Activated CD4-positive, CD25-positive, alpha-beta regulatory T cell treated with anti-CD3 and anti-CD28 coated beads, Interleukin-2, amount 50 U/mL, for 16 hours (primary cell): Measurements from ENCODE around the gene IGSF9.
A peak's percentile ranks its signal among the peaks of the same experiment; 100 is the strongest.
"Not testable (repeated sequence)": the region's sequence is repeated elsewhere in the genome, so short reads cannot be mapped to it uniquely, and the experiment has no call there.

ENCODE experiments used
- DNase-seq: peaks from one replicate; pipeline ENCODE4 v3.0.0-alpha.2; 2020; ENCODE audit warnings: low read depth, low spot score

The IGSF9 gene

GRCh38 chr1:159899634-159900033, 45.8 kb downstream of the IGSF9 start:
- not testable (repeated sequence) for DNase-seq

GRCh38 chr1:159898527-159898926, 46.9 kb downstream of the IGSF9 start:
- DNase-seq: no peak

- no peak for DNase-seq
Observed at GRCh38 chr1:159897962-159898361, 47.5 kb downstream of the IGSF9 start.

- no peak for DNase-seq
Observed at GRCh38 chr1:159896546-159896930, 48.9 kb downstream of the IGSF9 start.

GRCh38 chr1:159895836-159896545, 49.4 kb downstream of the IGSF9 start:
- no peak for DNase-seq

GRCh38 chr1:159895286-159895685, 50.1 kb downstream of the IGSF9 start:
- no peak for DNase-seq

- no peak for DNase-seq
Observed at GRCh38 chr1:159892944-159893343, 52.5 kb downstream of the IGSF9 start.

GRCh38 chr1:159891275-159892157, 53.9 kb downstream of the IGSF9 start:
- peak; percentile 48 for DNase-seq

- no peak for DNase-seq
Observed at GRCh38 chr1:159890390-159890789, 55.0 kb downstream of the IGSF9 start.

- DNase-seq: no peak
Observed at GRCh38 chr1:159889821-159890252, 55.6 kb downstream of the IGSF9 start.

GRCh38 chr1:159889202-159889601, 56.2 kb downstream of the IGSF9 start:
- DNase-seq: no peak

- no peak for DNase-seq
Observed at GRCh38 chr1:159884296-159884695, 61.1 kb downstream of the IGSF9 start.

- DNase-seq: no peak
Observed at GRCh38 chr1:159883134-159883533, 62.3 kb downstream of the IGSF9 start.

- DNase-seq: no peak
Observed at GRCh38 chr1:159882527-159882862, 62.9 kb downstream of the IGSF9 start.

GRCh38 chr1:159881622-159882526, 63.5 kb downstream of the IGSF9 start:
- no peak for DNase-seq

- DNase-seq: no peak
Observed at GRCh38 chr1:159880430-159880829, 65.0 kb downstream of the IGSF9 start.

- no peak for DNase-seq
Observed at GRCh38 chr1:159879977-159880376, 65.4 kb downstream of the IGSF9 start.

GRCh38 chr1:159879136-159879535, 66.3 kb downstream of the IGSF9 start:
- DNase-seq: no peak

- no peak for DNase-seq
Observed at GRCh38 chr1:159877695-159878444, 67.5 kb downstream of the IGSF9 start.
